Adrenal gland (tissue), 5 donors: ENCODE data around the gene KATNB1.

ENCODE experiments used
- CTCF ChIP-seq, 6 experiments: fragments of 450-650 bp in 4 of 6; fragments of 200-600 bp in 2 of 6; sonication (generic) in 1 of 6; IDR thresholded peaks; 1 replicate in 5 of 6; 2 replicates in 1 of 6; pipeline versions ENCODE4 v1.5.1 to v1.8.0; 2016 to 2021; ENCODE audit warnings: antibody characterized with exemption in 6 of 6, mild to moderate bottlenecking in 2 of 6, moderate library complexity in 1 of 6
- POLR2A ChIP-seq, 2 donors: fragments of 450-650 bp; IDR thresholded peaks; one replicate each; pipeline ENCODE4 v1.6.1; 2017; ENCODE audit warnings: antibody characterized with exemption in 2 of 2, mild to moderate bottlenecking in 2 of 2, moderate library complexity in 1 of 2
- donor health status: DM: no; HTN: no; CAD: no.

GRCh38 chr16:57706717-57707116 is 28.9 kb upstream of the KATNB1 start:
- TF ChIP-seq CTCF (IDR thresholded peaks at IDR 0.05) (no peak), POLR2A (IDR thresholded peaks at IDR 0.05) (no peak)
